Measurements from ENCODE around the gene PAN3. TPM values are rescaled to one million over a fixed set of nuclear protein-coding genes. Genes with fewer than 3 reads are reported as not detected.
A peak's percentile ranks its signal among the peaks of the same experiment; 100 is the strongest.

The PAN3 gene
- total RNA-seq, 4 donors from 2014 or later = 49.5 to 74.0 (median 54.4) TPM

GRCh38 chr13:28299916-28300315 lies 161.6 kb downstream of the PAN3 start:
- Histone ChIP-seq H3K9me3 (no peaks in the 10 kb centered on the region), H3K27me3 (no peaks in the 10 kb centered on the region), H3K27ac (no peak overlapping the region), H3K4me1 (no peaks in the 10 kb centered on the region), H3K4me3 (replicated peaks in 1 of 3) (no peak overlapping the region), H3K36me3 (no peaks in the 10 kb centered on the region)
- TF ChIP-seq CTCF (IDR thresholded peaks at IDR 0.05) = no peak
- TF ChIP-seq POLR2A (IDR thresholded peaks at IDR 0.05) = no peak
- intact Hi-C loops (cut with DNase I) = no loop called here
- WGBS, 2 donors = 54 to 72% methylated on average over 2 of the region's 2 CpGs
- DNase-seq = no peak

- H3K9me3 ChIP-seq = no peaks in the 10 kb centered on the region
- no peaks in the 10 kb centered on the region for H3K36me3 ChIP-seq
- DNase-seq = no peak
- H3K4me1 ChIP-seq = no peaks in the 10 kb centered on the region
- H3K27me3 ChIP-seq = no peaks in the 10 kb centered on the region
- intact Hi-C loops (cut with DNase I) = no loop called here
- H3K27ac ChIP-seq = no peak overlapping the region
- TF ChIP-seq CTCF (IDR thresholded peaks at IDR 0.05) (no peak), POLR2A (IDR thresholded peaks at IDR 0.05) (no peak)
- 66 to 74% methylated on average over 4 of the region's 4 CpGs for WGBS, 2 donors
- H3K4me3 ChIP-seq (replicated peaks in 1 of 3) = no peak overlapping the region
Measured at GRCh38 chr13:28301839-28302238, 163.5 kb downstream of the PAN3 start.

GRCh38 chr13:28306325-28306724 lies 168.0 kb downstream of the PAN3 start:
- 87 to 90% methylated on average over 10 of the region's 10 CpGs for whole genome bisulfite sequencing, 2 donors
- TF ChIP-seq POLR2A (IDR thresholded peaks at IDR 0.05) (no peak), CTCF (IDR thresholded peaks at IDR 0.05) (no peak)
- H3K27me3 ChIP-seq = no peaks in the 10 kb centered on the region
- DNase-seq = no peak
- H3K36me3 ChIP-seq = no peaks in the 10 kb centered on the region
- no peaks in the 10 kb centered on the region for H3K9me3 ChIP-seq
- H3K4me1 ChIP-seq = no peaks in the 10 kb centered on the region
- H3K4me3 ChIP-seq (replicated peaks in 1 of 3) = no peak overlapping the region
- no peak overlapping the region for H3K27ac ChIP-seq
- intact Hi-C loops (cut with DNase I) = no loop called here

GRCh38 chr13:28313579-28313978 lies 175.2 kb downstream of the PAN3 start:
- Histone ChIP-seq H3K4me3 (replicated peaks in 1 of 3) (no peak overlapping the region), H3K27ac (no peak overlapping the region), H3K36me3 (no peaks in the 10 kb centered on the region), H3K4me1 (no peaks in the 10 kb centered on the region), H3K9me3 (no peaks in the 10 kb centered on the region), H3K27me3 (no peaks in the 10 kb centered on the region)
- WGBS, 2 donors = 88 to 92% methylated on average over 6 of the region's 6 CpGs
- intact Hi-C loops (cut with DNase I) = no loop called here
- TF ChIP-seq CTCF (IDR thresholded peaks at IDR 0.05) (peak in 1 of 6 experiments; percentile 6), POLR2A (IDR thresholded peaks at IDR 0.05) (no peak)
- DNase-seq = no peak

- H3K4me1 ChIP-seq = no peaks in the 10 kb centered on the region
- no peak for TF ChIP-seq POLR2A (IDR thresholded peaks at IDR 0.05)
- no peak for TF ChIP-seq CTCF (IDR thresholded peaks at IDR 0.05)
- H3K27ac ChIP-seq = no peak overlapping the region
- H3K36me3 ChIP-seq = no peaks in the 10 kb centered on the region
- DNase-seq = no peak
- H3K27me3 ChIP-seq = no peaks in the 10 kb centered on the region
- H3K4me3 ChIP-seq (replicated peaks in 1 of 3) = no peak overlapping the region
- intact Hi-C loops (cut with DNase I) = no loop called here
- no peaks in the 10 kb centered on the region for H3K9me3 ChIP-seq
- 92 to 96% methylated on average over 6 of the region's 6 CpGs for WGBS, 2 donors
Measured at GRCh38 chr13:28314879-28315278, 176.5 kb downstream of the PAN3 start.
